ENCODE results near the gene ZNF415. TPM values are rescaled to one million over a fixed set of nuclear protein-coding genes. Genes with fewer than 3 reads are reported as not detected.
A peak's percentile ranks its signal among the peaks of the same experiment; 100 is the strongest.

Gene ZNF415
- total and polyA plus RNA-seq, 11 donors = 12.8 to 38.6 (median 20.9) TPM

- Histone ChIP-seq H3K27me3 (no peaks in the 10 kb centered on the region), H3K36me3 (peaks cover 0 to 97% (median 85%) of the 10 kb centered on the region in 9 donors), H3K9me3 (peaks cover 0 to 7% (median 0%) of the 10 kb centered on the region in 12 donors), H3K27ac (peak overlapping the region; percentile 65 to 94 (median 77)), H3K4me3 (no peak overlapping the region), H3K4me1 (peaks cover 0 to 34% (median 5%) of the 10 kb centered on the region in 12 donors)
- WGBS, 4 donors = 32 to 43% (median 36%) methylated on average over 5 of the region's 5 CpGs
- intact Hi-C loops (cut with DNase I) = no loop called here
- ATAC-seq (peak; percentile 84 to 97 (median 90)), DNase-seq (peak; percentile 67 to 86 (median 78))
- no peak for TF ChIP-seq CTCF (IDR thresholded peaks at IDR 0.05)
- no peak for TF ChIP-seq POLR2A (IDR thresholded peaks at IDR 0.05)
These were observed 45.8 kb downstream of the ZNF415 start for GRCh38 chr19:53086949-53087348.

- DNase-seq = no peak
- peaks cover 0 to 22% (median 3%) of the 10 kb centered on the region in 12 donors for H3K9me3 ChIP-seq
- no peak for ATAC-seq
- no peaks in the 10 kb centered on the region for H3K27me3 ChIP-seq
- TF ChIP-seq POLR2A (IDR thresholded peaks at IDR 0.05) (no peak), CTCF (IDR thresholded peaks at IDR 0.05) (no peak)
- H3K36me3 ChIP-seq = peaks cover 0 to 85% (median 73%) of the 10 kb centered on the region in 9 donors
- H3K4me1 ChIP-seq = peaks cover 0 to 30% (median 5%) of the 10 kb centered on the region in 12 donors
- 93 to 97% (median 95%) methylated on average over 7 of the region's 7 CpGs for WGBS, 4 donors
- intact Hi-C loops (cut with DNase I) = no loop called here
- H3K27ac ChIP-seq = peak overlapping the region in 2 of 12 donors; percentile 84 to 85
- H3K4me3 ChIP-seq = no peak overlapping the region
These were observed 47.2 kb downstream of the ZNF415 start for GRCh38 chr19:53085496-53085895.

- Histone ChIP-seq H3K4me3 (no peak overlapping the region), H3K27me3 (no peaks in the 10 kb centered on the region), H3K9me3 (peaks cover 0 to 35% (median 4%) of the 10 kb centered on the region in 12 donors), H3K27ac (no peak overlapping the region), H3K36me3 (peaks cover 0 to 73% (median 52%) of the 10 kb centered on the region in 9 donors), H3K4me1 (peaks cover 0 to 29% (median 10%) of the 10 kb centered on the region in 12 donors)
- TF ChIP-seq POLR2A (IDR thresholded peaks at IDR 0.05) (no peak), CTCF (IDR thresholded peaks at IDR 0.05) (no peak)
- WGBS, 4 donors = 86 to 99% (median 95%) methylated on average over 3 of the region's 3 CpGs
- no peak for ATAC-seq
- DNase-seq = no peak
- intact Hi-C loops (cut with DNase I) = loop anchor here in 1 of 10 donors (5.0 kb wide), 1 partner anchor 74 kb away; the partner anchor contains the start of gene ZNF347
These were observed 49.8 kb downstream of the ZNF415 start for GRCh38 chr19:53082929-53083328.

GRCh38 chr19:53079313-53079924 is 53.3 kb downstream of the ZNF415 start:
- Histone ChIP-seq H3K36me3 (peaks cover 0 to 57% (median 40%) of the 10 kb centered on the region in 9 donors), H3K4me3 (no peak overlapping the region), H3K4me1 (peaks cover 0 to 27% (median 11%) of the 10 kb centered on the region in 12 donors), H3K9me3 (peaks cover 0 to 50% (median 4%) of the 10 kb centered on the region in 12 donors), H3K27me3 (no peaks in the 10 kb centered on the region), H3K27ac (peak overlapping the region in 11 of 12 donors; percentile 21 to 87 (median 66))
- TF ChIP-seq POLR2A (IDR thresholded peaks at IDR 0.05) (no peak), CTCF (IDR thresholded peaks at IDR 0.05) (no peak)
- intact Hi-C loops (cut with DNase I) = loop anchor here in 9 of 10 donors (5.0 to 10.0 kb wide), 7 partner anchors 53 to 285 kb away; partner anchors contain the start of genes ZNF665 (in 8 of the 9), ZNF347 (in 2 of the 9), ZNF415 (in 1 of the 9) and ZNF525 (in 1 of the 9)
- no peak for DNase-seq
- peak in 2 of 4 donors; percentile 40 to 67 for ATAC-seq
- WGBS, 4 donors = 48 to 59% (median 56%) methylated on average over 8 of the region's 8 CpGs
